Sigmoid colon (tissue), 7 donors: ENCODE data around the gene MOBP. TPM values are rescaled to one million over a fixed set of nuclear protein-coding genes. Genes with fewer than 3 reads are reported as not detected.

Source experiments
- DNase-seq: peaks from one replicate; pipeline ENCODE4 v3.0.0-alpha.2; 2019
- H3K27ac ChIP-seq, 4 donors: fragments of 200-600 bp; sonication (generic); one replicate each; pipeline ENCODE4 v1.5.1; 2016 to 2019; ENCODE audit warnings: mild to moderate bottlenecking in 1 of 4
- H3K27me3 ChIP-seq, 3 donors: fragments of 200-600 bp; sonication (generic); one replicate each; pipeline ENCODE4 v1.5.1; 2019; ENCODE audit warnings: mild to moderate bottlenecking in 1 of 3
- H3K36me3 ChIP-seq, 4 donors: fragments of 200-600 bp; sonication (generic); one replicate each; pipeline ENCODE4 v1.5.1; 2016 to 2019
- H3K4me1 ChIP-seq, 4 donors: fragments of 200-600 bp; sonication (generic); one replicate each; pipeline ENCODE4 v1.5.1; 2017 to 2019
- H3K4me3 ChIP-seq, 4 donors: fragments of 200-600 bp; sonication (generic); one replicate each; pipeline ENCODE4 v1.5.1; 2017 to 2019; ENCODE audit warnings: mild to moderate bottlenecking in 2 of 4, moderate library complexity in 1 of 4
- H3K9me3 ChIP-seq, 4 donors: fragments of 200-600 bp in 3 of 4; sonication (generic) in 3 of 4; one replicate each; pipeline versions ENCODE4 v1.5.1 to v1.6.1; 2013 to 2019
- CTCF ChIP-seq, 4 experiments: fragments of 450-650 bp in 3 of 4; fragments of 200-600 bp in 1 of 4; IDR thresholded peaks; one replicate each; pipeline ENCODE4 v1.5.1; 2016 to 2019; ENCODE audit warnings: antibody characterized with exemption in 4 of 4, mild to moderate bottlenecking in 3 of 4, moderate library complexity in 2 of 4
- EP300 ChIP-seq, 4 donors: sonication (generic); formaldehyde crosslinking; IDR thresholded peaks; one replicate each; pipeline ENCODE4 v1.6.1; 2017; ENCODE audit warnings: antibody characterized with exemption in 4 of 4
- POLR2A ChIP-seq, 2 donors: fragments of 450-650 bp; IDR thresholded peaks; one replicate each; pipeline ENCODE4 v1.6.1; 2016; ENCODE audit warnings: antibody characterized with exemption in 2 of 2, mild to moderate bottlenecking in 2 of 2, moderate library complexity in 2 of 2
- POLR2AphosphoS5 ChIP-seq, 4 donors: sonication (generic); formaldehyde crosslinking; IDR thresholded peaks; one replicate each; pipeline ENCODE4 v1.6.1; 2017; ENCODE audit warnings: antibody characterized with exemption in 4 of 4
- WGBS, 2 donors: extraction: QIAGEN DNeasy Blood & Tissue Kit; methylation state at CpG; one replicate each; pipeline ENCODE4 v1.1.7; 2013; 5-methylcytosine and 5-hydroxymethylcytosine counted together
- intact Hi-C: fragments of 100-400 bp; cut with DNase I; formaldehyde crosslinking; loops from one replicate; pipeline ENCODE4 v1.15.1; 2023
- polyA plus RNA-seq, 3 donors: library from polyadenylated mRNA; stranded (reverse); fragments of 200-250 nt; gene quantifications; one replicate each; pipeline ENCODE4 v1.2.3, GENCODE V29; 2013
- total RNA-seq, 4 donors: library from RNA; depleted of rRNA; stranded (reverse); fragments of >200 nt; gene quantifications; one replicate each; pipeline ENCODE4 v1.1.0, GENCODE V29; 2016
- donor health status: healthy with polysubstance abuse.
- donor health status: Bipolar disorder and iron deficiency.
- donor health status: healthy.

The MOBP gene
- total and polyA plus RNA-seq, 7 donors = 0.60 TPM; not detected in 6

GRCh38 chr3:39532777-39533176, 65.3 kb downstream of the MOBP start:
- no peak overlapping the region for H3K4me3 ChIP-seq
- TF ChIP-seq POLR2AphosphoS5 (IDR thresholded peaks at IDR 0.05) (no peak), CTCF (IDR thresholded peaks at IDR 0.05) (no peak), EP300 (IDR thresholded peaks at IDR 0.05) (no peak), POLR2A (IDR thresholded peaks at IDR 0.05) (no peak)
- no peak overlapping the region for H3K27ac ChIP-seq
- H3K4me1 ChIP-seq = no peaks in the 10 kb centered on the region
- intact Hi-C loops = no loop called here
- no peaks in the 10 kb centered on the region for H3K27me3 ChIP-seq
- 48 to 70% methylated on average over 1 of the region's 1 CpG for WGBS, 2 donors
- no peaks in the 10 kb centered on the region for H3K36me3 ChIP-seq
- no peaks in the 10 kb centered on the region for H3K9me3 ChIP-seq
- no peak for DNase-seq

GRCh38 chr3:39533226-39533625, 65.7 kb downstream of the MOBP start:
- no peak overlapping the region for H3K27ac ChIP-seq
- H3K4me3 ChIP-seq = no peak overlapping the region
- no peak for DNase-seq
- H3K9me3 ChIP-seq = no peaks in the 10 kb centered on the region
- H3K36me3 ChIP-seq = no peaks in the 10 kb centered on the region
- WGBS, 2 donors = 36 to 41% methylated on average over 2 of the region's 2 CpGs
- TF ChIP-seq CTCF (IDR thresholded peaks at IDR 0.05) = no peak
- H3K4me1 ChIP-seq = no peaks in the 10 kb centered on the region
- intact Hi-C loops = no loop called here
- no peaks in the 10 kb centered on the region for H3K27me3 ChIP-seq

- H3K36me3 ChIP-seq = no peaks in the 10 kb centered on the region
- H3K4me1 ChIP-seq = no peaks in the 10 kb centered on the region
- WGBS, 2 donors = 70 to 73% methylated on average over 1 of the region's 1 CpG
- no peak for DNase-seq
- TF ChIP-seq CTCF (IDR thresholded peaks at IDR 0.05) (no peak), EP300 (IDR thresholded peaks at IDR 0.05) (no peak), POLR2AphosphoS5 (IDR thresholded peaks at IDR 0.05) (no peak), POLR2A (IDR thresholded peaks at IDR 0.05) (no peak)
- H3K4me3 ChIP-seq = no peak overlapping the region
- H3K27me3 ChIP-seq = no peaks in the 10 kb centered on the region
- intact Hi-C loops = no loop called here
- no peak overlapping the region for H3K27ac ChIP-seq
- no peaks in the 10 kb centered on the region for H3K9me3 ChIP-seq
These were observed 72.9 kb downstream of the MOBP start for GRCh38 chr3:39540162-39540921.

GRCh38 chr3:39541442-39541841, 74.0 kb downstream of the MOBP start:
- 77 to 80% methylated on average over 3 of the region's 3 CpGs for whole genome bisulfite sequencing, 2 donors
- Histone ChIP-seq H3K4me1 (no peaks in the 10 kb centered on the region), H3K36me3 (no peaks in the 10 kb centered on the region), H3K27me3 (no peaks in the 10 kb centered on the region), H3K27ac (no peak overlapping the region), H3K9me3 (no peaks in the 10 kb centered on the region), H3K4me3 (no peak overlapping the region)
- intact Hi-C loops = no loop called here
- no peak for TF ChIP-seq CTCF (IDR thresholded peaks at IDR 0.05)
- no peak for DNase-seq

GRCh38 chr3:39541917-39542329, 74.4 kb downstream of the MOBP start:
- TF ChIP-seq CTCF (IDR thresholded peaks at IDR 0.05) (no peak), POLR2AphosphoS5 (IDR thresholded peaks at IDR 0.05) (no peak), POLR2A (IDR thresholded peaks at IDR 0.05) (no peak), EP300 (IDR thresholded peaks at IDR 0.05) (no peak)
- intact Hi-C loops = no loop called here
- no peaks in the 10 kb centered on the region for H3K4me1 ChIP-seq
- H3K27me3 ChIP-seq = no peaks in the 10 kb centered on the region
- H3K9me3 ChIP-seq = no peaks in the 10 kb centered on the region
- H3K27ac ChIP-seq = no peak overlapping the region
- no peaks in the 10 kb centered on the region for H3K36me3 ChIP-seq
- 15 to 39% methylated on average over 5 of the region's 5 CpGs for WGBS, 2 donors
- H3K4me3 ChIP-seq = no peak overlapping the region
- no peak for DNase-seq
